K562 (cell line): ENCODE results near the gene CUX1.
"Not testable (repeated sequence)": the region's sequence is repeated elsewhere in the genome, so short reads cannot be mapped to it uniquely, and the experiment has no call there.

ENCODE experiments used
- POU5F1 ChIP-seq: fragments of 150-350 bp; IDR thresholded peaks from 2 replicates; pipeline ENCODE4 v1.6.1; 2014; ENCODE audit warnings: borderline replicate concordance, low read length, low read depth, mild to moderate bottlenecking; ENCODE audit not compliant: partially characterized antibody
- THRB ChIP-seq: fragments of 450-650 bp; formaldehyde crosslinking; conservative IDR thresholded peaks from 2 replicates; pipeline ENCODE4 v1.4.0; 2022; ENCODE audit warnings: mild to moderate bottlenecking, missing genetic modification characterization

GRCh38 chr7:102330666-102331460, 513.4 kb downstream of the CUX1 start:
- not testable (repeated sequence) for TF ChIP-seq POU5F1; THRB (CRISPR knock-in tag)
